B cell (primary cell): ENCODE data around the gene KIF25. TPM values are rescaled to one million over a fixed set of nuclear protein-coding genes. Genes with fewer than 3 reads are reported as not detected.

Source experiments
- ATAC-seq: fragments of 200-7000 bp; cut with Tn5 transposase; one replicate; pipeline ENCODE4 v1.10.0; 2021; ENCODE audit warnings: low read depth, mild to moderate bottlenecking, moderate number of reproducible peaks, moderate library complexity
- CTCF ChIA-PET: fragments of 350-600 bp; sonication (Branson Sonifier 250); formaldehyde crosslinking; loops from one replicate; lab custom pipeline; 2021; ENCODE audit warnings: antibody characterized with exemption, inconsistent platforms; lab: Charles Lee
- POLR2A ChIA-PET: fragments of 350-600 bp; sonication (Branson Sonifier 250); formaldehyde crosslinking; loops from one replicate; lab custom pipeline; 2021; ENCODE audit warnings: antibody characterized with exemption; lab: Charles Lee
- DNase-seq: peaks from one replicate; pipeline ENCODE4 v3.0.0; 2013
- H2AFZ ChIP-seq: 2 replicates; pipeline ENCODE4 v1.6.1; 2012; ENCODE audit warnings: mild to moderate bottlenecking, low read depth, low read length; ENCODE audit not compliant: insufficient read depth, poor library complexity, severe bottlenecking
- H3K27ac ChIP-seq, 2 donors: 1 replicate in 1 of 2; 2 replicates in 1 of 2; pipeline ENCODE4 v1.5.1; 2012 to 2013; ENCODE audit warnings: low read length in 2 of 2, mild to moderate bottlenecking in 2 of 2, moderate library complexity in 1 of 2
- H3K27me3 ChIP-seq, 4 experiments: fragments of 200-600 bp in 1 of 4; sonication (generic) in 1 of 4; replicated peaks in 1 of 4; 1 replicate in 2 of 4; 2 replicates in 2 of 4; pipeline versions ENCODE4 v1.6.1 to v1.7.0; 2013 to 2016; ENCODE audit warnings: low read length in 3 of 4, mild to moderate bottlenecking in 2 of 4, mixed read lengths in 1 of 4, moderate library complexity in 1 of 4; ENCODE audit not compliant: insufficient read depth in 4 of 4, control insufficient read depth in 3 of 4; ENCODE audit errors: control extremely low read depth in 1 of 4
- H3K36me3 ChIP-seq, 2 experiments: replicated peaks in 1 of 2; 1 replicate in 1 of 2; 2 replicates in 1 of 2; pipeline versions ENCODE4 v1.6.1 to v1.7.1; 2013; ENCODE audit warnings: low read length in 1 of 2; ENCODE audit not compliant: insufficient read depth in 2 of 2, control insufficient read depth in 1 of 2; ENCODE audit errors: control extremely low read depth in 1 of 2, extremely low read depth in 1 of 2
- H3K4me1 ChIP-seq, 2 donors: fragments of 200-600 bp in 1 of 2; sonication (generic) in 1 of 2; 1 replicate in 1 of 2; 2 replicates in 1 of 2; pipeline versions ENCODE4 v1.5.1 to v1.6.1; 2013 to 2017; ENCODE audit warnings: low read length in 2 of 2; ENCODE audit not compliant: control insufficient read depth in 2 of 2, insufficient read depth in 2 of 2
- H3K4me2 ChIP-seq: replicated peaks from 2 replicates; pipeline ENCODE3; 2012; ENCODE audit warnings: mild to moderate bottlenecking, low read depth, low read length; ENCODE audit not compliant: poor library complexity, severe bottlenecking
- H3K4me3 ChIP-seq, 5 experiments: fragments of 200-600 bp in 1 of 5; sonication (generic) in 1 of 5; 1 replicate in 3 of 5; 2 replicates in 2 of 5; pipeline versions ENCODE4 v1.5.1 to v1.7.0; 2011 to 2016; ENCODE audit warnings: low read length in 4 of 5, mild to moderate bottlenecking in 4 of 5, low read depth in 2 of 5, control low read depth in 1 of 5, moderate library complexity in 1 of 5; ENCODE audit not compliant: insufficient read depth in 1 of 5; ENCODE audit errors: control extremely low read depth in 1 of 5, extremely low read depth in 1 of 5
- H3K79me2 ChIP-seq: fragments of 200-600 bp; sonication (generic); one replicate; pipeline ENCODE4 v1.6.0; 2016; ENCODE audit warnings: low read length; ENCODE audit not compliant: control insufficient read depth, insufficient read depth
- H3K9ac ChIP-seq: fragments of 200-600 bp; sonication (generic); 2 replicates; pipeline ENCODE4 v1.6.1; 2017; ENCODE audit warnings: mild to moderate bottlenecking, low read length, moderate library complexity
- H3K9me3 ChIP-seq, 3 donors: one replicate each; pipeline versions ENCODE4 v1.6.1 to v1.7.1; 2013; ENCODE audit warnings: low read length in 2 of 3; ENCODE audit not compliant: control insufficient read depth in 2 of 3, insufficient read depth in 1 of 3; ENCODE audit errors: control extremely low read depth in 1 of 3
- H4K20me1 ChIP-seq: 2 replicates; pipeline ENCODE4 v1.6.0; 2012; ENCODE audit warnings: mild to moderate bottlenecking, low read length; ENCODE audit not compliant: insufficient read depth, control insufficient read depth, poor library complexity, severe bottlenecking
- H3K27ac Mint-ChIP-seq: one replicate; pipeline ENCODE4 v1.8.0; 2021; ENCODE audit warnings: mixed read lengths
- H3K27me3 Mint-ChIP-seq: one replicate; pipeline ENCODE4 v1.8.0; 2021; ENCODE audit warnings: mixed read lengths
- H3K4me1 Mint-ChIP-seq: one replicate; pipeline ENCODE4 v1.8.0; 2021; ENCODE audit warnings: mixed read lengths
- H3K4me3 Mint-ChIP-seq: one replicate; pipeline ENCODE4 v1.8.0; 2021; ENCODE audit warnings: mixed read lengths
- H3K9me3 Mint-ChIP-seq: one replicate; pipeline ENCODE4 v1.8.0; 2022; ENCODE audit warnings: mixed read lengths; ENCODE audit not compliant: insufficient read depth
- EZH2 ChIP-seq: IDR thresholded peaks from 2 replicates; pipeline ENCODE4 v1.6.1; 2012; ENCODE audit warnings: borderline replicate concordance, low read depth, mild to moderate bottlenecking, moderate library complexity, low read length; ENCODE audit not compliant: insufficient read depth, poor library complexity, severe bottlenecking
- WGBS: methylation state at CpG from one replicate; pipeline ENCODE4 v1.1.5; 2013; ENCODE audit warnings: missing lambda C conversion rate; ENCODE audit not compliant: insufficient coverage; 5-methylcytosine and 5-hydroxymethylcytosine counted together
- intact Hi-C: fragments of 100-400 bp; cut with micrococcal nuclease; formaldehyde crosslinking; loops from one replicate; pipeline ENCODE4 v1.10.0; 2022
- polyA plus RNA-seq: library from polyadenylated mRNA; depleted of rRNA; stranded (reverse); fragments of >200 nt; gene quantifications from 2 replicates; pipeline ENCODE4 v1.2.3, GENCODE V29; 2012
- total RNA-seq, 2 donors: library from RNA; stranded (reverse); fragments of 120-200 nt in 1 of 2; gene quantifications; 1 replicate in 1 of 2; 2 replicates in 1 of 2; pipeline versions ENCODE4 v1.2.3 to v1.2.4, GENCODE V29; 2013 to 2022
- TF ChIP-seq, protein P1 (sequence below): fragments of 200-600 bp; IDR thresholded peaks from one replicate; pipeline ENCODE4 v1.8.0; 2022; ENCODE audit warnings: antibody characterized with exemption, mild to moderate bottlenecking

KIF25 gene
- total and polyA plus RNA-seq, 2 donors (not counting 1 experiment from before 2014, with no cell fraction given): not detected

DNA sequence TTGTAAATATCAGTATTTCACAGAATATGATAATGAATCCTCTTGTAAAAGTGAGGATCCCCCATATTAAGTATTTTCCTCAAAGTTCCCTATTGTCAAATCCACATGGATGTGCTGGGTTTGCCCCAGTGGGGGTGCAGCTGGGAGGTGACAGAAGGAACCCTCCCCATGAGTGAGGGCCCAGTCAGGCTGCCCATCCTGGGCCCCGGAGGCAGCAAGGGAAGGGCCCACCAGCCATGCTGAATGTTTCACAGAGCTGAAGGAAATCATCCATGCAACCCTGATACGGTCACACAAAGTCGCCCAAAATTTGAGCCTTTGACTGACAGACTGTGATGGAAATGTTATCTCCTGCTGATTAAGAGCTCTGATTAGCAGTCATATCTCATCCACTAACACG, 41.8 kb downstream of the KIF25 start:
- Histone ChIP-seq H3K27ac (no peak overlapping the region), H3K79me2 (no peaks in the 10 kb centered on the region), H2AFZ (no peak overlapping the region), H4K20me1 (no peaks in the 10 kb centered on the region), H3K4me3 (no peak overlapping the region), H3K4me1 (no peaks in the 10 kb centered on the region), H3K9me3 (peaks cover 0 to 73% (median 24%) of the 10 kb centered on the region in 3 donors), H3K4me2 (no peak overlapping the region), H3K9ac (no peak overlapping the region), H3K36me3 (no peaks in the 10 kb centered on the region), H3K27me3 (peaks cover 0 to 6% (median 2%) of the 10 kb centered on the region in 4 experiments)
- ChIA-PET CTCF (no interaction called here), POLR2A (no interaction called here)
- H3K4me3 Mint-ChIP-seq: no peak overlapping the region
- no peak overlapping the region for H3K27ac Mint-ChIP-seq
- DNase-seq (no peak), ATAC-seq (no peak)
- no peaks in the 10 kb centered on the region for H3K4me1 Mint-ChIP-seq
- peaks cover 6% of the 10 kb centered on the region for H3K9me3 Mint-ChIP-seq
- no peak for TF ChIP-seq EZH2
- TF ChIP-seq, protein P1, sequence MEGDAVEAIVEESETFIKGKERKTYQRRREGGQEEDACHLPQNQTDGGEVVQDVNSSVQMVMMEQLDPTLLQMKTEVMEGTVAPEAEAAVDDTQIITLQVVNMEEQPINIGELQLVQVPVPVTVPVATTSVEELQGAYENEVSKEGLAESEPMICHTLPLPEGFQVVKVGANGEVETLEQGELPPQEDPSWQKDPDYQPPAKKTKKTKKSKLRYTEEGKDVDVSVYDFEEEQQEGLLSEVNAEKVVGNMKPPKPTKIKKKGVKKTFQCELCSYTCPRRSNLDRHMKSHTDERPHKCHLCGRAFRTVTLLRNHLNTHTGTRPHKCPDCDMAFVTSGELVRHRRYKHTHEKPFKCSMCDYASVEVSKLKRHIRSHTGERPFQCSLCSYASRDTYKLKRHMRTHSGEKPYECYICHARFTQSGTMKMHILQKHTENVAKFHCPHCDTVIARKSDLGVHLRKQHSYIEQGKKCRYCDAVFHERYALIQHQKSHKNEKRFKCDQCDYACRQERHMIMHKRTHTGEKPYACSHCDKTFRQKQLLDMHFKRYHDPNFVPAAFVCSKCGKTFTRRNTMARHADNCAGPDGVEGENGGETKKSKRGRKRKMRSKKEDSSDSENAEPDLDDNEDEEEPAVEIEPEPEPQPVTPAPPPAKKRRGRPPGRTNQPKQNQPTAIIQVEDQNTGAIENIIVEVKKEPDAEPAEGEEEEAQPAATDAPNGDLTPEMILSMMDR: no peak
- 100% methylated on average over 3 of the region's 4 CpGs for WGBS
- peaks cover 23% of the 10 kb centered on the region for H3K27me3 Mint-ChIP-seq
- intact Hi-C loops: no loop called here

DNA sequence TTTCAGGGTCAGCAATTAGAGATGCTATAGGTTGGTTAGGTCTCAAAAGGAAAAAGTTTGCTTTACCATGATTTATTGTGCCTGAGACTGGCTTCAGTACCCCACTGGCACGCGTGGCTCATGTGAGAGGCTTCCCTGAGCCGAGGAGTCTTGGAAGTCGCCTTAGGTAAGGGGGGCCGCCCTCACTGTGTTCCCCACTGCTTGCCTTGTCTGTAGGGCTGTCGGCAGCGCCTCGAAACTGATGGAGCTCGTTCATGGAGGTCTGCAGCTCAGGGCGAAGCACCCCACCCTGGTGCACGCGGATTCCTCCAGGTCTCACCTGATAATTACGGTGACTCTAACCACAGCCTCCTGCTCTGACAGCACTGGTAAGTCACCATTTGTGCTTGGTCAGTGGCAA, 42.4 kb downstream of the KIF25 start:
- H3K9me3 ChIP-seq: peaks cover 0 to 79% (median 24%) of the 10 kb centered on the region in 3 donors
- intact Hi-C loops: no loop called here

More for the DNA sequence above, 42.4 kb downstream of the KIF25 start:
- H2AFZ ChIP-seq: no peak overlapping the region
- H3K4me1 Mint-ChIP-seq: no peaks in the 10 kb centered on the region
- no peak overlapping the region for H3K9ac ChIP-seq
- no peak overlapping the region for H3K4me2 ChIP-seq
- ChIA-PET CTCF (no interaction called here), POLR2A (no interaction called here)
- H4K20me1 ChIP-seq: no peaks in the 10 kb centered on the region
- no peaks in the 10 kb centered on the region for H3K36me3 ChIP-seq
- 87% methylated on average over 13 of the region's 13 CpGs for WGBS
- H3K27ac ChIP-seq: no peak overlapping the region
- no peak for DNase-seq
- H3K27ac Mint-ChIP-seq: no peak overlapping the region
- H3K27me3 ChIP-seq: peaks cover 0 to 6% (median 2%) of the 10 kb centered on the region in 4 experiments
- no peaks in the 10 kb centered on the region for H3K4me1 ChIP-seq
- TF ChIP-seq, protein P1: no peak
- no peak for TF ChIP-seq EZH2
- no peak overlapping the region for H3K4me3 Mint-ChIP-seq
- H3K27me3 Mint-ChIP-seq: peaks cover 20% of the 10 kb centered on the region
- H3K4me3 ChIP-seq: no peak overlapping the region
- H3K9me3 Mint-ChIP-seq: peaks cover 6% of the 10 kb centered on the region
- ATAC-seq: no peak
- H3K79me2 ChIP-seq: no peaks in the 10 kb centered on the region
